HEK293 (cell line): ENCODE data around the gene FXYD1.

Source experiments
- AEBP2 ChIP-seq: fragments of 450-650 bp; formaldehyde crosslinking; IDR thresholded peaks from 2 replicates; pipeline ENCODE4 v1.5.1; 2016; ENCODE audit warnings: missing biosample characterization, missing genetic modification characterization, borderline replicate concordance
- FEZF1 ChIP-seq: fragments of 450-650 bp; formaldehyde crosslinking; IDR thresholded peaks from 2 replicates; pipeline ENCODE4 v1.5.1; 2016; ENCODE audit warnings: missing biosample characterization, missing genetic modification characterization
- HOXC10 ChIP-seq: sonication (generic); formaldehyde crosslinking; IDR thresholded peaks from 2 replicates; pipeline ENCODE4 v1.8.1; 2023; ENCODE audit warnings: mild to moderate bottlenecking, missing genetic modification reagents
- KLF17 ChIP-seq: fragments of 450-650 bp; formaldehyde crosslinking; IDR thresholded peaks from 2 replicates; pipeline ENCODE4 v1.5.1; 2016; ENCODE audit warnings: missing biosample characterization, missing genetic modification characterization
- KLF8 ChIP-seq: fragments of 450-650 bp; formaldehyde crosslinking; IDR thresholded peaks from 2 replicates; pipeline ENCODE4 v1.5.1; 2016; ENCODE audit warnings: missing biosample characterization, missing genetic modification characterization
- KLF9 ChIP-seq: fragments of 450-650 bp; formaldehyde crosslinking; IDR thresholded peaks from 2 replicates; pipeline ENCODE4 v1.5.1; 2016; ENCODE audit warnings: missing biosample characterization, missing genetic modification characterization, low read depth
- RBAK ChIP-seq: fragments of 450-650 bp; formaldehyde crosslinking; IDR thresholded peaks from 2 replicates; pipeline ENCODE4 v1.5.1; 2016; ENCODE audit warnings: missing biosample characterization, missing genetic modification characterization
- ZNF132 ChIP-seq: fragments of 450-650 bp; formaldehyde crosslinking; IDR thresholded peaks from 2 replicates; pipeline ENCODE4 v1.5.1; 2017; ENCODE audit warnings: missing biosample characterization, missing genetic modification characterization, borderline replicate concordance
- ZNF146 ChIP-seq: fragments of 450-650 bp; formaldehyde crosslinking; IDR thresholded peaks from 2 replicates; pipeline ENCODE4 v1.5.1; 2016; ENCODE audit warnings: missing biosample characterization, missing genetic modification characterization
- ZNF214 ChIP-seq: fragments of 450-650 bp; formaldehyde crosslinking; IDR thresholded peaks from 2 replicates; pipeline ENCODE4 v1.5.1; 2017; ENCODE audit warnings: missing biosample characterization, mild to moderate bottlenecking, missing genetic modification characterization, borderline replicate concordance
- ZNF23 ChIP-seq: fragments of 450-650 bp; formaldehyde crosslinking; IDR thresholded peaks from 2 replicates; pipeline ENCODE4 v1.5.1; 2016; ENCODE audit warnings: missing biosample characterization, missing genetic modification characterization, borderline replicate concordance
- ZNF274 ChIP-seq, 2 experiments: fragments of 200-500 bp in 1 of 2; fragments of 450-650 bp in 1 of 2; sonication (Bioruptor generic) in 1 of 2; formaldehyde crosslinking in 1 of 2; IDR thresholded peaks; 2 replicates each; pipeline versions ENCODE4 v1.5.1 to v1.6.1; 2014 to 2016; ENCODE audit warnings: borderline replicate concordance in 1 of 2, inconsistent platforms in 1 of 2, low read length in 1 of 2, missing biosample characterization in 1 of 2, missing genetic modification characterization in 1 of 2
- ZNF366 ChIP-seq: fragments of 450-650 bp; formaldehyde crosslinking; conservative IDR thresholded peaks from 2 replicates; pipeline ENCODE4 v1.5.1; 2016; ENCODE audit warnings: missing biosample characterization, missing genetic modification characterization
- ZNF391 ChIP-seq: fragments of 450-650 bp; formaldehyde crosslinking; IDR thresholded peaks from 2 replicates; pipeline ENCODE4 v1.5.1; 2016; ENCODE audit warnings: low read depth, missing biosample characterization, missing genetic modification characterization, borderline replicate concordance
- ZNF426 ChIP-seq: fragments of 450-650 bp; formaldehyde crosslinking; IDR thresholded peaks from 2 replicates; pipeline ENCODE4 v1.5.1; 2017; ENCODE audit warnings: missing biosample characterization, missing genetic modification characterization, mild to moderate bottlenecking, inconsistent platforms, moderate library complexity
- ZNF48 ChIP-seq: fragments of 450-650 bp; formaldehyde crosslinking; IDR thresholded peaks from 2 replicates; pipeline ENCODE4 v1.5.1; 2016; ENCODE audit warnings: missing biosample characterization, missing genetic modification characterization
- ZNF530 ChIP-seq: fragments of 450-650 bp; formaldehyde crosslinking; IDR thresholded peaks from 2 replicates; pipeline ENCODE4 v1.5.1; 2016; ENCODE audit warnings: low read depth, missing biosample characterization, missing genetic modification characterization
- ZNF549 ChIP-seq: fragments of 450-650 bp; IDR thresholded peaks from 2 replicates; pipeline ENCODE4 v1.5.1; 2018; ENCODE audit warnings: missing biosample characterization, missing genetic modification characterization, mild to moderate bottlenecking, inconsistent platforms, moderate library complexity
- ZNF571 ChIP-seq: fragments of 450-650 bp; formaldehyde crosslinking; IDR thresholded peaks from 2 replicates; pipeline ENCODE4 v1.5.0; 2017; ENCODE audit warnings: missing biosample characterization, missing genetic modification characterization
- ZNF580 ChIP-seq: fragments of 450-650 bp; formaldehyde crosslinking; IDR thresholded peaks from 2 replicates; pipeline ENCODE4 v1.5.1; 2016; ENCODE audit warnings: missing biosample characterization, missing genetic modification characterization
- ZNF621 ChIP-seq: fragments of 450-650 bp; formaldehyde crosslinking; IDR thresholded peaks from 2 replicates; pipeline ENCODE4 v1.5.1; 2017; ENCODE audit warnings: missing biosample characterization, missing genetic modification characterization
- ZNF654 ChIP-seq: fragments of 450-650 bp; formaldehyde crosslinking; IDR thresholded peaks from 2 replicates; pipeline ENCODE4 v1.5.1; 2016; ENCODE audit warnings: low read depth, missing biosample characterization, missing genetic modification characterization
- ZNF843 ChIP-seq: fragments of 450-650 bp; formaldehyde crosslinking; IDR thresholded peaks from 2 replicates; pipeline ENCODE4 v1.5.1; 2016; ENCODE audit warnings: missing biosample characterization, missing genetic modification characterization
- ZSCAN16 ChIP-seq: fragments of 450-650 bp; formaldehyde crosslinking; IDR thresholded peaks from 2 replicates; pipeline ENCODE4 v1.5.1; 2016; ENCODE audit warnings: missing biosample characterization, missing genetic modification characterization
- ZSCAN5A ChIP-seq: fragments of 450-650 bp; formaldehyde crosslinking; IDR thresholded peaks from 2 replicates; pipeline ENCODE4 v1.5.1; 2016; ENCODE audit warnings: missing biosample characterization, missing genetic modification characterization
- TF ChIP-seq, protein P1 (sequence below): fragments of 450-650 bp; formaldehyde crosslinking; IDR thresholded peaks from 2 replicates; pipeline ENCODE4 v1.5.1; 2016; ENCODE audit warnings: missing biosample characterization, missing genetic modification characterization
- TF ChIP-seq, protein P2 (sequence below): fragments of 450-650 bp; formaldehyde crosslinking; IDR thresholded peaks from 2 replicates; pipeline ENCODE4 v1.5.1; 2017; ENCODE audit warnings: missing biosample characterization, missing genetic modification characterization
- TF ChIP-seq, protein P3 (sequence below): fragments of 450-650 bp; formaldehyde crosslinking; IDR thresholded peaks from 2 replicates; pipeline ENCODE4 v1.5.1; 2016; ENCODE audit warnings: missing biosample characterization, missing genetic modification characterization

Gene FXYD1

DNA sequence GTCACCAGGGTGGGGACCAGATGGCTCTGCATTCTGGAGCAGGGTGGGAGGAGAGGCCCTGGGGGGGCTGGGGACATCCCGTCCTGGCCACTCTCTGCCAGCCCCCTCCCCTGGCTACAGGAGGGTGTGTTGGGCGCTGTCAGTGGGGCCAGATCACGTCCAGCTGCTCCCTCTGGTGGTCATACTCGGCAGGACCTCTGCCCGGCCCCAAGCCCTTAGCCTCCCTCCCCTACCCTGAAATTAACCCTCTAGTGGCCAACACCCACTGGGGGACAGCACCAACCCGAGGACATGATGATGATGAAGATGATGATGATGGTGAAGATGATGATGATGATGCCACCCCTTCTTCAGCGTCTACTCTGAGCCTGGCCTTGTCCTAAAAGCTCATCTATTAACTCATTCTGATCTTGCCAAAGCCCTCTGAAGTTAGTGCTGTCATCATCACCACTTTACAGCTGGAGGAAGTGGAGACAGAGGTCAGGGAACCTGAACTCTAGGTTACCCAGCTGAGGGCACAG lies 3.2 kb upstream of the FXYD1 start (continued):
- TF ChIP-seq HOXC10 (CRISPR knock-in tag), result no peak
- TF ChIP-seq ZNF366 (tag by site-specific recombination), result 0 out of 2 replicates have a peak, but pooled peaks have one; percentile 27
- no peak for TF ChIP-seq FEZF1
- peak; percentile 91; the same call in 1 of the 2 replicates for TF ChIP-seq KLF17 (tag by site-specific recombination)
- peak; percentile 66; the same call in 1 of the 2 replicates for TF ChIP-seq ZNF843 (tag by site-specific recombination)
- TF ChIP-seq, protein P1, sequence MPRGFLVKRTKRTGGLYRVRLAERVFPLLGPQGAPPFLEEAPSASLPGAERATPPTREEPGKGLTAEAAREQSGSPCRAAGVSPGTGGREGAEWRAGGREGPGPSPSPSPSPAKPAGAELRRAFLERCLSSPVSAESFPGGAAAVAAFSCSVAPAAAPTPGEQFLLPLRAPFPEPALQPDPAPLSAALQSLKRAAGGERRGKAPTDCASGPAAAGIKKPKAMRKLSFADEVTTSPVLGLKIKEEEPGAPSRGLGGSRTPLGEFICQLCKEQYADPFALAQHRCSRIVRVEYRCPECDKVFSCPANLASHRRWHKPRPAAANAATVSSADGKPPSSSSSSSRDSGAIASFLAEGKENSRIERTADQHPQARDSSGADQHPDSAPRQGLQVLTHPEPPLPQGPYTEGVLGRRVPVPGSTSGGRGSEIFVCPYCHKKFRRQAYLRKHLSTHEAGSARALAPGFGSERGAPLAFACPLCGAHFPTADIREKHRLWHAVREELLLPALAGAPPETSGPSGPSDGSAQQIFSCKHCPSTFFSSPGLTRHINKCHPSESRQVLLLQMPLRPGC, result peak; percentile 66; the same call in 1 of the 2 replicates
- no peak for TF ChIP-seq ZNF48 (tag by site-specific recombination)
- TF ChIP-seq, protein P2, sequence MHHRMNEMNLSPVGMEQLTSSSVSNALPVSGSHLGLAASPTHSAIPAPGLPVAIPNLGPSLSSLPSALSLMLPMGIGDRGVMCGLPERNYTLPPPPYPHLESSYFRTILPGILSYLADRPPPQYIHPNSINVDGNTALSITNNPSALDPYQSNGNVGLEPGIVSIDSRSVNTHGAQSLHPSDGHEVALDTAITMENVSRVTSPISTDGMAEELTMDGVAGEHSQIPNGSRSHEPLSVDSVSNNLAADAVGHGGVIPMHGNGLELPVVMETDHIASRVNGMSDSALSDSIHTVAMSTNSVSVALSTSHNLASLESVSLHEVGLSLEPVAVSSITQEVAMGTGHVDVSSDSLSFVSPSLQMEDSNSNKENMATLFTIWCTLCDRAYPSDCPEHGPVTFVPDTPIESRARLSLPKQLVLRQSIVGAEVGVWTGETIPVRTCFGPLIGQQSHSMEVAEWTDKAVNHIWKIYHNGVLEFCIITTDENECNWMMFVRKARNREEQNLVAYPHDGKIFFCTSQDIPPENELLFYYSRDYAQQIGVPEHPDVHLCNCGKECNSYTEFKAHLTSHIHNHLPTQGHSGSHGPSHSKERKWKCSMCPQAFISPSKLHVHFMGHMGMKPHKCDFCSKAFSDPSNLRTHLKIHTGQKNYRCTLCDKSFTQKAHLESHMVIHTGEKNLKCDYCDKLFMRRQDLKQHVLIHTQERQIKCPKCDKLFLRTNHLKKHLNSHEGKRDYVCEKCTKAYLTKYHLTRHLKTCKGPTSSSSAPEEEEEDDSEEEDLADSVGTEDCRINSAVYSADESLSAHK (tag by site-specific recombination), result 0 out of 2 replicates have a peak, but pooled peaks have one; percentile 42
- TF ChIP-seq ZNF621 (tag by site-specific recombination), result no peak
- TF ChIP-seq ZNF132, result no peak
- TF ChIP-seq ZNF580 (tag by site-specific recombination), result peak; percentile 78
- TF ChIP-seq ZSCAN16 (tag by site-specific recombination), result peak; percentile 39; the same call in 1 of the 2 replicates
- peak; percentile 87 for TF ChIP-seq KLF8
- no peak for TF ChIP-seq ZNF571
- TF ChIP-seq ZNF146 (tag by site-specific recombination), result no peak
- TF ChIP-seq ZNF214 (tag by site-specific recombination), result no peak
- no peak for TF ChIP-seq ZNF274 (IDR thresholded peaks at IDR 0.05; ENCODE audit: low read length)
- no peak for TF ChIP-seq ZNF274 (tag by site-specific recombination; IDR thresholded peaks at IDR 0.05; ENCODE audit: borderline replicate concordance)
- TF ChIP-seq ZNF530 (tag by site-specific recombination), result no peak
- TF ChIP-seq ZNF426 (tag by site-specific recombination), result no peak
- TF ChIP-seq ZNF549 (tag by site-specific recombination), result no peak
- TF ChIP-seq ZNF391 (tag by site-specific recombination), result peak; percentile 76; the same call in 1 of the 2 replicates
- no peak for TF ChIP-seq ZSCAN5A (tag by site-specific recombination)
- TF ChIP-seq RBAK (tag by site-specific recombination), result no peak
- TF ChIP-seq, protein P3, sequence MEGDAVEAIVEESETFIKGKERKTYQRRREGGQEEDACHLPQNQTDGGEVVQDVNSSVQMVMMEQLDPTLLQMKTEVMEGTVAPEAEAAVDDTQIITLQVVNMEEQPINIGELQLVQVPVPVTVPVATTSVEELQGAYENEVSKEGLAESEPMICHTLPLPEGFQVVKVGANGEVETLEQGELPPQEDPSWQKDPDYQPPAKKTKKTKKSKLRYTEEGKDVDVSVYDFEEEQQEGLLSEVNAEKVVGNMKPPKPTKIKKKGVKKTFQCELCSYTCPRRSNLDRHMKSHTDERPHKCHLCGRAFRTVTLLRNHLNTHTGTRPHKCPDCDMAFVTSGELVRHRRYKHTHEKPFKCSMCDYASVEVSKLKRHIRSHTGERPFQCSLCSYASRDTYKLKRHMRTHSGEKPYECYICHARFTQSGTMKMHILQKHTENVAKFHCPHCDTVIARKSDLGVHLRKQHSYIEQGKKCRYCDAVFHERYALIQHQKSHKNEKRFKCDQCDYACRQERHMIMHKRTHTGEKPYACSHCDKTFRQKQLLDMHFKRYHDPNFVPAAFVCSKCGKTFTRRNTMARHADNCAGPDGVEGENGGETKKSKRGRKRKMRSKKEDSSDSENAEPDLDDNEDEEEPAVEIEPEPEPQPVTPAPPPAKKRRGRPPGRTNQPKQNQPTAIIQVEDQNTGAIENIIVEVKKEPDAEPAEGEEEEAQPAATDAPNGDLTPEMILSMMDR (tag by site-specific recombination), result peak; percentile 98
- no peak for TF ChIP-seq ZNF23 (tag by site-specific recombination)
- TF ChIP-seq AEBP2 (tag by site-specific recombination), result 0 out of 2 replicates have a peak, but pooled peaks have one; percentile 14
- TF ChIP-seq ZNF654 (tag by site-specific recombination), result no peak; the same call in 1 of the 2 replicates
- peak; percentile 71; the same call in 1 of the 2 replicates for TF ChIP-seq KLF9
